Hepatocyte (in vitro differentiated cells): ENCODE measurements around the gene HEMK1.

ENCODE experiments used
- EZH2 ChIP-seq: fragments of 200-600 bp; sonication (generic); IDR thresholded peaks from 2 replicates; pipeline ENCODE4 v1.6.1; 2016; ENCODE audit warnings: antibody characterized with exemption, mild to moderate bottlenecking, borderline replicate concordance
- TF ChIP-seq, protein P1 (sequence below): fragments of 200-600 bp; sonication (generic); IDR thresholded peaks from 2 replicates; pipeline ENCODE4 v1.5.1; 2016; ENCODE audit warnings: antibody characterized with exemption, mild to moderate bottlenecking; ENCODE audit not compliant: poor library complexity

DNA sequence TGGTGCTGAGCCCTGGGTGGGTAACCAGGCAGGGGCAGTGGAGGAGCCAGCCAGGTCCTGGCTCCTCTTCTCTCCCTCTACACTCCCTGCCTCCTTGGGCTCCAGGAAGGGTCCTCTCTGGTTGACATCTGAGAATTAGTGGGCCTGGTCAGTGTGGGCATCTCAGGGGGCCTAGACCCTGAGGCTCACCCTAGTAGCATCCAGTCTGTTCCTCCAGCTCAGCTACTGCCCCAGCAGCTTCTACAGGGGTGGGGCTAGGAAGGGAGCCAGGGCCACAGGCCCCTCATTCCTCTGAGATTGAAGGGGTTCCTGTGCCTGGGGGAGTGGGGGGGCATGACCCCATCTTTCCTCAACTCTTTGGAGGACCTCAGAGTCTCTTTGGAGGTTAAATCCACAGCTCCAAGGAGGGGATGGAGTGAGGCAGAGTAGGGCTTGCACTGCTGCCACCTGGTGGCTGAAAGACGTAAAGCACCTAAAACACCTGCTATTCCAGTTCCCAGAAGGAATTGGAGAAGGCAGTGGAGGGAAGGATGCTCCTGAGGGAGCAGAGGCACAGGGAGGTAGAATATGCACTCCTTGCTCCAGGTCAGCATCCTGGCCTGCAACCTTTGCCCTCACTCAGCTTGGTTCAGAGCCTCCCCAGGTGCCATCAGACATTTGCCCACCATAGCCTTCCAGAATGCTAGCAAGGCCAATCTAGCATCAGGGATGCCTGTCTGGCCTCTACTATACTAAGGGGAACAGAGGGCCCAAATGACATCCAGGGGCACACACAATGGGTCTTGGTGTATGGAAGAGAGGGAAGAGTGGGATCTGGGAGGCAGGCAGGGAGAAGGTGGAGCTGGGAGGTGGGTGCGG lies 26.9 kb upstream of the HEMK1 start:
- TF ChIP-seq, protein P1, sequence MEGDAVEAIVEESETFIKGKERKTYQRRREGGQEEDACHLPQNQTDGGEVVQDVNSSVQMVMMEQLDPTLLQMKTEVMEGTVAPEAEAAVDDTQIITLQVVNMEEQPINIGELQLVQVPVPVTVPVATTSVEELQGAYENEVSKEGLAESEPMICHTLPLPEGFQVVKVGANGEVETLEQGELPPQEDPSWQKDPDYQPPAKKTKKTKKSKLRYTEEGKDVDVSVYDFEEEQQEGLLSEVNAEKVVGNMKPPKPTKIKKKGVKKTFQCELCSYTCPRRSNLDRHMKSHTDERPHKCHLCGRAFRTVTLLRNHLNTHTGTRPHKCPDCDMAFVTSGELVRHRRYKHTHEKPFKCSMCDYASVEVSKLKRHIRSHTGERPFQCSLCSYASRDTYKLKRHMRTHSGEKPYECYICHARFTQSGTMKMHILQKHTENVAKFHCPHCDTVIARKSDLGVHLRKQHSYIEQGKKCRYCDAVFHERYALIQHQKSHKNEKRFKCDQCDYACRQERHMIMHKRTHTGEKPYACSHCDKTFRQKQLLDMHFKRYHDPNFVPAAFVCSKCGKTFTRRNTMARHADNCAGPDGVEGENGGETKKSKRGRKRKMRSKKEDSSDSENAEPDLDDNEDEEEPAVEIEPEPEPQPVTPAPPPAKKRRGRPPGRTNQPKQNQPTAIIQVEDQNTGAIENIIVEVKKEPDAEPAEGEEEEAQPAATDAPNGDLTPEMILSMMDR: peak; percentile 83
- TF ChIP-seq EZH2: no peak
